GM18507 (cell line): ENCODE results near the gene KATNAL1.
A peak's percentile ranks its signal among the peaks of the same experiment; 100 is the strongest.

Experiments used
- DNase-seq: peaks from one replicate; pipeline ENCODE4 v3.0.0; 2011; ENCODE audit warnings: low read depth; ENCODE audit not compliant: insufficient read length; ENCODE audit errors: extremely low spot score
- FAIRE-seq: peaks from 2 replicates; lab custom pipeline; 2011; peaks lifted over from hg19 to GRCh38; lab: Jason Lieb, UNC

KATNAL1 gene

DNA sequence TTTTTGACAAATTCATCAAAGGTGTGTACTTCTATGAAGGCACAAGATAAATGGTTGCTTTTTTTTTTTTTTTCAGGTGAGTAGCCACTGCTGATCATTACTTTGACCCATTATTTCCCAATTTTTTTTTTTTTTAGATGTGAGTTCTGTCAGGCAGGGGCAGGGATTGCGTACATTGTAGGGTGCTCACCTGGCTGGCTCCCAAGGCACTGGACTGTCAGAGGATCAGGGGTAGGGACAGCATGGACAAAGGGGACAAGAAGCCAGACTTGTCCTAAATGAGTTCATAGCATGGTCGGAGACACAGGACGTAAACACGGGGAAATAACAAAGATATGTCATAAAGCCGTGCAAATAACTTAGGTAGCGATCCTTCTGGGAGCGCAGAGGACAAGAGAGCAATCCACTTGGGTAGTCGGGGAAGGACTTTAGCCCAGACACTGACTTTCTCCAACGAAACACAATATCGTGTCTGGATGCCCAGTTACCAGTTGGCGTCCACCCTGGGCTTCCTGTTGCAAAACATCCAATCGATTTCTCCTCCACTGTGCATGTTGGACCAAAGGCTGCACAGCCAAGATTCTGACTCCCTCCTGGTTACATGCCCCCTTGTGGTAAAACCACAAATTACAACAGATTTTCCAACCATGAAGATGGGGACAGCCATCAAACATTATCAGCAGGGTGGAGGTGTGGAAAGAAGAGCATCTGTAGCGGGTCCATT lies 27.5 kb upstream of the KATNAL1 start:
- DNase-seq, result no peak
- FAIRE-seq, result peak; percentile 35

DNA sequence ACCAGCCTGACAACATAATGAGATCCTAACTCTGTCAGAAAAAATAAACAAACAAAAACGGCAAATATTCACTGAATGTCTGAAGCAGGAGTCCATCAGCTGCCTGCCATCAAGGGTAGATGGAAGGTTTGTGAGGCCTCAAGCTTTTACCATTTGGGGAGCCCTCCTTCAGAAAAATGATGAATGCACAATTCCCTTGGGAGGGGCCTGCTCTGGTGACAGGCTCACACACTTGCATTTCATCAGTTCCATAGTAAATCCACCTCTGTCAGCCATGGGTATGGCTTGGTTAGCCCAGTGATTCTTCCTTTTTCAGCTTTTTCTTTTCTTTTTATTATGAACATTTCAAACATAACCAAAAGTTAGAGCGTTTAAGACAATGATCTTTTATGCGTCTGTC lies 26.3 kb upstream of the KATNAL1 start:
- DNase-seq (no peak), FAIRE-seq (no peak)

DNA sequence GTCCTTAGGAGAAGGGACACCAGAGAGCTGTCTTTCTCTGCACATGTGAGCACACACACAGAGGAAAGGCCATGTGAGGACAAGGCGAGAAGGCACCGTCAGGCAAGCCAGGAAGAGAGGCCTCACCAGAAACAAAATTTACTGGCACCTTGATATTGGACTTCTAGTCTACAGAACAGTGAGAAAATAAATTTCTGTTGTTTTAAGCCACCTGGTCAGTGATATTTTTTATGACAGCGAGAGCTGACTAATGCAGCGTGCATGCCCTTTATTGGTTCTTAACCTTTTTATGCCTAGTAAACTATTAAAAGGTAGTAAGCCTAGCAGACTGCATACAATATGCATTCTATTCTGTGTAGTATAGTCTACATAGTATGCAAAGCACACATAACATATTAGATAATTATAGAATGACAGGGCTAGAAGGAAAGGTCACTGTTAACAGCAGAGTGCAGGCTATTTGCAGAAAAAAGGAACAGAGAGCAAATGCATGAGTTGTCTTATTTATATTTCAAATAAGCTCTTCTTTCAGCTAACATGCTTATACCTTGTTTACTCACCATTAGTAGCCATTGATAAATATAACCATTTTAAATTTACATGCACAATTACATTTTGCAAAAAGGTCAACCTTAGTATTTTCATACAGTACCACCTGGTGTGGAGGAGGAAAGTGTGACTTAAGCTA lies 25.2 kb upstream of the KATNAL1 start:
- FAIRE-seq, result no peak
- no peak for DNase-seq

DNA sequence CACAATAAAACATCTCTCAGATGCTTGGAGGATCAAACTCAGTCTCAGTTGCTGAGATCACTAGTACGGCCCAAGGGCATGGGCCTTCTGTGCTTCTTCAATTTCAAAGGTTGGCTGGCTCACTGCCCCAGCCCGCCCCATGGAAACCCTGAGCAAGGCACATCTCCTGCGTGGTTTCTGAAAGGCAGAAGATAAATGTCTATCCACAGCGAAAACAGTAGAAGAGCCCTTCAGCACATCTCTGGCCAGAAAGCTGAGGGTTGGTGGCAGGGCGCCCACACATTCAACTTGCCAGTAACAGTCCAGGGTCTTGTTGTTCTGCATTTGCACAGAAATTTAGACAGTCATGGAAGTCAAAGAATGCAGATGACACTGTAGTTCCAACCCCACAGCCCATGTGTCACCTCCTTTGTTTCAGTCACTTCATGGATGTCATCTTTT lies 24.0 kb upstream of the KATNAL1 start:
- DNase-seq (no peak), FAIRE-seq (no peak)

DNA sequence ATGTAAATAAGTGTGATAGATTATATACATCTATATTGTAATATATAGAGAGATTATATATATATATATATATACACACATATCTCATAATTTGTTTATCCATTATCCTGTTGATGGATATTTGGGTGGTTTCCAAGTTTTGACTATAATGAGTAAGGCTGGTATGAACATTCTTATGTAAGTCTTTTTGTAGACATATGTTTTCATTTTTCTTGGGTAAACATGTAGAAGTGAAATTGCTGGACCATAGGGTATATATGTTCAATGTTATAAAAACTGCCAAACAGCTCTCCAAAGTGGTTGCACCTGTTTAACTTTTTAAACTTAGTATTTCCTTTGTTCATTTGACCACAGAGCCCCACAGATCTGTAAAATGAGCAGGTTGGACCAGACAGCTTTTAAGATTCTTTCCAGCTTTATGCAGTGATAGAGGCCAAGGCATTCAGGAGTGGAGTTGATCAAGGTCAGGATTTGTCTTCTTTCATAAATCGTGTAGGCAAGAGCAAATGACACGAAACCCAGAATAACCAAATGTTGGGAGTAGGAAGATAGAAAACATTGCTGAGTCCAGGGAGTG lies 21.7 kb upstream of the KATNAL1 start:
- DNase-seq, result no peak
- no peak for FAIRE-seq

DNA sequence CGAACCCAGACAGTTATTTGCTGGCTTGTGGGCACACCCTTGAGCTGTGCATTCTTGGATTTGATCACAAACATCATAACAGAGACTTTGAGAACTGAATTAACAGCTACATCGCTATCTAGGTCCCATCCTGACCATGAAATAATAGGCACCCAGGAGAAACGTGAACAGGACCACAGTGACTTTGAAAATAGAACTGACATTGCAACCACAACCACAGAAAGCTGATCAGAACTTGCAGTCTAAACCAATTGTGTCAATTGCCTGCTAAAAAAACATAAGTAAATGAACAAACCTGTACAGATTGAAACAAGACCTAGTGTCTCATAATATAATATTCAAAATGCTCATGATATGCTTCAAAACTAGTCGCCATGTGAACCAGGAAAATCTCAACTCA lies 18.3 kb upstream of the KATNAL1 start:
- FAIRE-seq (peak; percentile 60), DNase-seq (no peak)

DNA sequence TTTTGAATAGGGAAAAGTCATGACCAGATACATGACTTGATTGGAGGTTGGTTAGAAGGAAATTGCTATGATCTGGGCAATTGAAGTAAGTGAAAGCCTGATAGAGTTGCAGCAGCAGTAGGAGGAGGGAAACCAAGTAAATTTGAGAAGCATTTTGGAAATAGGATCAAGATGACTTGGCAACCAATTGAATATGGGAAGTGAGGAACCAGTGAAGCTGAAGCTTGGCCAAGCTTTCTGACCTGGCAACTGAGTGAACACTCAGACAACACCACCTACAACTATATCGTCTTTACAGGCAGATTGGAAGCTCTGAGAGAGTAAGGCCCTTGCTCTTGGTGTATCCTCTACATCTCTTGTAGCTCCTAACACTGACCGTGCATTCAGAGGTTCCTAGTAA lies 16.2 kb upstream of the KATNAL1 start:
- DNase-seq, result no peak

DNA sequence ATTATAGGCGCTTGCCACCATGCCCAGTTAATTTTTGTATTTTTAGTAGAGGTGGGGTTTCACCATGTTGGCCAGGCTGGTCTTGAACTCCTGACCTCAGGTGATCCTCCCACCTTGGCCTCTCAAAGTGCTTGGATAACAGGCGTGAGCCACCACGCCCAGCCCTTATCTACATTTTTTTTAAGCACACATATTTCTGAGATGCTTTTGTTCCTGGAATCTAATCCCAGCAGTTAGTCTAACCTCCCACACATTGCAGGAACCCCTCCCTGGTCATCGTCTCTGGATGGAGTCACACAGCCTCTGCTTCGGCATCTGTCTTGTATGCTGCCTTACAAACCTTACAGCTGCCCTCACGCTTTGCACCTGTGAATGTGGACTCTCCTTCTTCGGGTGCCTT lies 15.1 kb upstream of the KATNAL1 start:
- no peak for FAIRE-seq
- DNase-seq, result no peak

More for the DNA sequence above, 16.2 kb upstream of the KATNAL1 start:
- no peak for FAIRE-seq

DNA sequence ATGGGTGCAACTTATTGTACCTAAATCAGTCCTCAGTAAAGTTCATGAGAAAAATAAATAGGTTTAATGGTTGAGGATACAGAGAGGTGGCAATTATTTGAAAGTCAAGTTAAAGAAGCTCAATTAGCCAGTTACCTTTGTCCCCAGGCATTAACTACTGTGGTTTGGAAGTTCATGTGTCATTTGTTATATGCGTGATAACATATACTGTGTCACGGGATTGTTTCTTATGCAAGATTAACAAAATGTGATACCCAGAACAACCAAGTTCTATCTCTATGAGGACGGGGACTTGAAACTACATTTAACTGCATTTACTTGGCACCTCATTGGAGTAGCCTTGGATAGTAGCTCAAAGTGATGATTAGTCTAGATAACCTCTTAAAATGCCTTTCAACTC lies 13.9 kb upstream of the KATNAL1 start:
- DNase-seq (no peak), FAIRE-seq (no peak)

DNA sequence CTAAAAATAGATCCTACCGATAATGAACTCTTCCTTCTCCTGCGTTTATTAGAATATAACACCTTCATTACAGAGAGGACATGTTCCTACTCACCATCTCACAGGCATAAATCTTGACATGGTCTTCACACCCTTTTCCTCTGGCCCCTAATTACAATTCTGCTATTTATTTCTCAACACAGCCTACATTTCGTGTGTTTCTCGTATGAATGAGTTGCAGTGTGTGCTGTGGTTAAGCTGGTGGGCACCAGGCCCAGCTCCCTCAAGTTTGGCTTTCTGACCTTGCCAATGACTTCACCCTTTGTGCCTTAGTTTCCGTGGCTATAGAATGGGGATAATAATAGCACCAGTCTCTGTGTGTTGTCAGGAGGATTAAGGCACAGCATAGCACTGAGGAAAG lies 12.3 kb upstream of the KATNAL1 start:
- DNase-seq (no peak), FAIRE-seq (no peak)

DNA sequence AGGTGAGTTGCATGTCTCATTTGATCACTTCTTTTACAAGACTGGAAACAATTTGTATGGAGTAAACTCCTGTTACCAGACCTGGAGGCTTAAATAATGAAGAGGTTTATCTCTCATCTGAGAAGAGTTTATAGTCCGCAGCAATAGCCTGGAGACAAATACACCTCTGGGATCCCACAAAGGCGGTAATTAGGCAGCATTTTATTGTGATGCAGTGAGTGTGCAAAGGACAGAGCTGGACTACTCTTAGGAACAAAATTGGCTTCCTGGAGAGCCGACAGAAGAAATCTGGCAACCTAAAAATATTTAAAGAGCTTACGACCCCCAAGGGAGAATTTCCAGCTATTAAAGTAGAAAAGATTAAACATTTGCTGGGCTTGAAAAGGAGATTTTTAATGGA lies 11.8 kb upstream of the KATNAL1 start:
- FAIRE-seq (no peak), DNase-seq (no peak)

DNA sequence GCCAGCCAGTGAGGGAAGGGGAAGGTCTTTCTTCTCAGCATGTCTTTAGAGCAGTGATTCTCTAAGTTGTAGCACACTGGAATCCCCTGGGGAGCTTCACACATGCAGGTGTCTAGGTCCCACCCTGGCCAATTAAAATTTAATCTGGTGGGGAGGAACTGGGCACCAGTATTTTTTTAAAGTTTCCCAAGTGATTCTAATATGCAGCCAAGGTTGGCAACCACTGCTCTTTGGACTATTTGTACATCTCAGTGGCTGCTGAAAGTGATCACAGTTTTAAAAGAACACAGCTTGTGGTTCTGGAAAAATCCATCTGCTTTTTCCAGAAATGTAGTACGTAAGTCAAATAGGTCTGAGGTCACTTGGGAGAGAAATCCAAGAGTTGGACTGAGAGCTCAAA lies 10.7 kb upstream of the KATNAL1 start:
- DNase-seq, result no peak
- FAIRE-seq, result peak; percentile 12

DNA sequence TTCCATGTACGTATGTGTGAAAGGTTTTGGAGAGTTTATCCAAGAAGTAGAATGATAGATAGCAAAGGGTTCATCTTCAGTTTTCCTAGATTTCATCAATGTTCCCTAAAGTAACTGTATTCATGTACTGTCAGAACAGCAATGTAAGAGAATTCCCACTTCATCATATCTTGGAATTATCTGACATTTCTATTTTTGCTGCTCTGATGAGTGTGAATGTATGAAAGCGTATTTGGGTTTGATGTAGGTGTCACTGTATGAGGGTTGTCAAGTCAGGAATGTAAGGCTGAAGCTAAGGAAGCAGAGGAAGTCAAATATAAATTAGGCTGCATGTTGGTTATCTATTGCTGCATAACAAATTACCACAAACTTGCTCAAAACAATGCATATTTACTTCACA lies 7.2 kb upstream of the KATNAL1 start:
- DNase-seq, result no peak
- FAIRE-seq, result no peak

DNA sequence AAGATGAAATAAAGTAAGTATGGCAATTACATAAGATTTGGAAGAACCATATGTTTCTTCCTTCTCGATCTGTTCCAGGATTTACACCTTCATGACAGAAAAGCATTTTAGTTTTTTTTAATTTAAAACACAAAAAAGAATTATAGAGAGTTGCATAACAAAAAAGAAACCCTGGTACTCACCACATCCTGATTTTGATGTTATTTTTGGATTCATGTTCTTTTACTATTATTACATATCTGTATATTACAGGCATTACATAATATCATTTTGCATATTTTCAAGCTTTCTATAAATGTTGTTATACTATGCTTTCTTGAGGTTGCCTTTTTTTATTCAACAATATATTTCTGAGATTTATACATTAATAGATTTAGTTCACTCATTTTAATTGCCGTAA lies 6.7 kb upstream of the KATNAL1 start:
- DNase-seq, result no peak
- no peak for FAIRE-seq

DNA sequence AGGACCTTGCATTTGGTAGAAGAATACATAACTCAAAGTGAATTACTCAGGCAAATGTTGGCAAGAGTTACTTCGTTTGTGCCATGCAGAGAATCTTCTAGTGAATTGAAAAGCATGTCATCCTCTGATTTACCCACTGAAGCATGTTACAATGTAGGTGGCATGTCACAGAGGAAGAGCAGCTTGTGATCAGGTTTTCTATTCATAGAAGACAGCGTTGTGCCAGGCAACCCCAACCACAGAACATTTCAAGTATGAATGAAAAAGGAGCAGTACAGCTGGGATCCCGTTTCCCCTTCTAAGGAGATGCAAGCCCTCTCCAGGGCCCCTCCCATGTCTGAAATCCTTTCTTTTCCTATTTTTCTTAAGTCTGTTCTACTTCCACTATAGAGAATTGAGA lies 6.0 kb upstream of the KATNAL1 start:
- no peak for DNase-seq
- peak; percentile 59 for FAIRE-seq

DNA sequence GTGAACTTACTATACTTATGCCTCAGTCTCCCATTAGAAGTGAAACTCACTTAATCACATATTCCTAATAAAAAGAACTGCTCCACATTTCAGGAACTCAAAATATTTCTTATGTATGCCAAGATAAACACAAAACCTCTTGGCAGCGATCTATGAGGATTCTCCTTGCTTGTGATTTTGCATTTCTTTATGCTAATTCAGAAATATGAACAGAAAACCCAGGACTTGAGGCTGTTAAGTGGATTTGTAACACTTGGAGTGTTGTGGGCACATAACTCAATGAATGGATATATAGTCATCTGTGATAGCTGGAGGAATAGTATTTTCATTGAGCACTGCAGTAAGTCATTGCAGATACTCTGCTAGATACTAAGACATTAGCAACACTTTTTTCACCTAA lies 5.6 kb upstream of the KATNAL1 start:
- no peak for FAIRE-seq
- DNase-seq, result no peak

DNA sequence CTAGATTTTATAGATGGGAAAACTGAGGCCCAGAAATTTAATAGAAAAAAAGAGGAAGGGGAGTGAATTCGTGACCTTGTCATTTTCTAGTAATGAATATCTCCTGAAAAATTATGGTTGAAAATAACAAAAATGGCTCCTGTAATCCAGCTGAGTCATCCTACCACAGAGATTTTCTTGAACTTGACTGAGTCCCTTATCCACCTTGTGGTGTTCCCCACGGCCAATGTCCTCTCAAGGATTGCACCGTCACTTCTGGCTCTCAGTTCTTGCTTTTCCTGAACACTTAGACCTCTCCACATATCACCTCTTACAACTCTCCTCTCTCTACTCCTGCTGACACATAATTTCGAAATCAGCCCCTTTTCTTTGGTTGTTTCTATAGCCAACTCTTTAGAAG lies 1.2 kb upstream of the KATNAL1 start:
- DNase-seq (no peak), FAIRE-seq (no peak)

DNA sequence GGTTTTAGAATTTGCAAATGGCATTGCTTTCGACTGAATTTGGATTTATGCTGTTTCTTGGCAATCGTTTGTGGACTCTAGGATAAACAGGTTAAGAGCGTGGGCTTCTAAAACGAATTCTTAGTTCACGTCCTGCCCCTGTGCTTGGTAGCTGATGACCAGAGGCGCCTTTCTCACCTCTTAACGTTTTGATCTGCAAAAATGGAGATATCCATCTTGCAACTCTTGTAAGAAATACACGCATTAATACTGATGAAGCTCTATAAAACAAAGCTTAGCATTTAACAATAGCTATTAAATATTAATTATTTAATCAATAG lies 580 bp upstream of the KATNAL1 start:
- DNase-seq, result no peak
- FAIRE-seq, result no peak

DNA sequence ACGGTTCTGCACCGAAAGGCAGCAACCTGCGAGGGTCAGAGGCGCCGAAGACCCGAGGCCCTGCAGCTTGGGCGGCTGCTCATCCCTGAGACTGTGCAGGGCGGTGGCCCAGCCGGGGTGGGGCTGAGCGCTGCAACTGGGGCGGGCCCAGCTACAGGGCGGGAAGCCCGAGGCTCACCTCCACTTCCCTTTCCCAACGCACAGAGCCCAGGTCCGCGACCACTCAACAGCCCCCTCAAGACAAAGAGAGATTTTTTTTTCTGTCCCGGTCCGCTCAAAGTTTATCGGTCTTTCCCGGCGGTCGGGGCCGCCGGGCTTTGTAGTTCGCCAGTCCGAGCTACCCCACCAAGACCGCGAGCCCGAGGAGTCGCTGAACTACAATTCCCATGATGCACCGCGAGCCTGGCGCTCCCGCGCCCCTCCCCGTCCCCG lies 573 bp downstream of the KATNAL1 start:
- FAIRE-seq, result peak; percentile 83
- DNase-seq, result peak; percentile 78

DNA sequence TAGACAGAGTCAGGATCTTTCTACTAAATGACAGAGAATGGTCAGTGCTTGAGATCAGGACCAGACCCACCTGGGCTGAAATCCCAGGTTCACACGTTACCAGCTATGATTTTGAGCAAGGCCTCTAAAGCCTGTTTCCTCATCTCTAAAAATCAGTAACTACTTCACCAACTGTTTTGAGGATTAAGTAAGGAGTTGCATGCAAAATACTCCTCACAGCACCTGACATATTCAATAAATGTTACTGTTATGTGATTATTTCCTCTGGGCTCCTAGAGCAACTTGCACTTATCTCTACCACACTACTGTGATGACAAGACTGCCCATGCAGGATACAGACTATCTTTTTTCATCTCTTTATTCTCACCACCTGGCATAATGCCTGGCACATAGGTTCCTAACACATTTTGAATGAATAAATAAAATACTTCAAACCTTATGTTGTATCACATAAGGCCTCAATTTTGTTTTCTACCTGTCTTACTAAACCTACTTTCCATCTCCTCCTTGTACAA lies 1.8 kb downstream of the KATNAL1 start:
- FAIRE-seq (no peak), DNase-seq (no peak)

DNA sequence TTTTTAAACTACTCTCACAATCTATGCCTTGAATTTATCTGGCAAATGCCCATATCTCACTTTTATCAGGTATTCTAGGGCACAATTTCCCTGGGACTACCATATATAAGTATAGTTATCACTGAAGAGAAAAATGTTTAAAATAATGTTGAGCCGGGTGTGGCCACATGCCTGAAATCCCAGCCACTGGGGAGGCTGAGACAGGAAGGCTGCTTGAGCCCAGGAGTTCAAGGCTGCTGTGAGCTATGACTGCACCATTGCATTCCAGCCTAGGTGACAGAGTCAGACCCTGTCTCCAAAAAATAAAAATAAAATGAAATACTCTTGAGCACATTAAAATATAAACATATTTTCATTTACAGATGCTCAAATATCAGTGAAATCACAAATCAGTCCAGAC lies 4.1 kb downstream of the KATNAL1 start:
- DNase-seq (no peak), FAIRE-seq (no peak)
